Hematopoietic multipotent progenitor cell treated with erythropoietin and hydrocortisone succinate and interleukin-3 and kit ligand, for 6 days (in vitro differentiated cells): ENCODE data around the gene MEAF6.

Source experiments
- DNase-seq: peaks from one replicate; pipeline ENCODE4 v3.0.0-alpha.2; 2015

The MEAF6 gene

GRCh38 chr1:37471345-37472231 is 43.0 kb downstream of the MEAF6 start:
- DNase-seq, result peak; percentile 68

GRCh38 chr1:37469386-37469785 is 45.2 kb downstream of the MEAF6 start:
- DNase-seq, result no peak

- no peak for DNase-seq
Observed at GRCh38 chr1:37468037-37468436, 46.5 kb downstream of the MEAF6 start.

GRCh38 chr1:37465593-37466517 is 48.7 kb downstream of the MEAF6 start:
- DNase-seq, result no peak

GRCh38 chr1:37464443-37464842 is 50.1 kb downstream of the MEAF6 start:
- DNase-seq, result no peak

GRCh38 chr1:37461698-37462436 is 52.7 kb downstream of the MEAF6 start:
- no peak for DNase-seq

- DNase-seq, result no peak
Observed at GRCh38 chr1:37458551-37458950, 56.0 kb downstream of the MEAF6 start.

- DNase-seq, result no peak
Observed at GRCh38 chr1:37456614-37457013, 58.0 kb downstream of the MEAF6 start.

GRCh38 chr1:37455516-37455915 is 59.0 kb downstream of the MEAF6 start:
- DNase-seq, result no peak

GRCh38 chr1:37453647-37454046 is 60.9 kb downstream of the MEAF6 start:
- no peak for DNase-seq

GRCh38 chr1:37452416-37452815 is 62.1 kb downstream of the MEAF6 start:
- no peak for DNase-seq

GRCh38 chr1:37449936-37450335 is 64.6 kb downstream of the MEAF6 start:
- DNase-seq, result peak; percentile 61

GRCh38 chr1:37448691-37449417 is 65.7 kb downstream of the MEAF6 start:
- no peak for DNase-seq

GRCh38 chr1:37448185-37448584 is 66.4 kb downstream of the MEAF6 start:
- DNase-seq, result no peak

GRCh38 chr1:37446874-37447273 is 67.7 kb downstream of the MEAF6 start:
- no peak for DNase-seq

- DNase-seq, result no peak
Observed at GRCh38 chr1:37442644-37443043, 71.9 kb downstream of the MEAF6 start.
